CD14-positive monocyte (primary cell): Measurements from ENCODE around the gene PATJ. TPM values are rescaled to one million over a fixed set of nuclear protein-coding genes. Genes with fewer than 3 reads are reported as not detected.
A peak's percentile ranks its signal among the peaks of the same experiment; 100 is the strongest.

ENCODE experiments used
- DNase-seq, 3 donors: peaks; one replicate each; pipeline ENCODE4 v3.0.0-alpha.2; 2011 to 2022
- H2AFZ ChIP-seq: 2 replicates; pipeline ENCODE4 v1.6.0; 2012; ENCODE audit warnings: mild to moderate bottlenecking, low read depth, low read length, inconsistent platforms; ENCODE audit not compliant: insufficient read depth, poor library complexity, severe bottlenecking
- H3K27ac ChIP-seq, 2 donors: 1 replicate in 1 of 2; 2 replicates in 1 of 2; pipeline ENCODE4 v1.5.1; 2012 to 2013; ENCODE audit warnings: low read length in 2 of 2, control low read depth in 1 of 2, inconsistent platforms in 1 of 2, low read depth in 1 of 2, mild to moderate bottlenecking in 1 of 2
- H3K27me3 ChIP-seq, 2 donors: one replicate each; pipeline versions ENCODE4 v1.6.0 to v1.6.1; 2011 to 2013; ENCODE audit warnings: low read length in 2 of 2; ENCODE audit not compliant: control insufficient read depth in 2 of 2, insufficient read depth in 2 of 2
- H3K36me3 ChIP-seq, 2 donors: replicated peaks in 1 of 2; 1 replicate in 1 of 2; 2 replicates in 1 of 2; pipeline versions ENCODE4 v1.5.1 to v1.6.1; 2012 to 2013; ENCODE audit warnings: low read length in 2 of 2, control low read depth in 1 of 2, inconsistent platforms in 1 of 2, mild to moderate bottlenecking in 1 of 2; ENCODE audit not compliant: insufficient read depth in 2 of 2, control insufficient read depth in 1 of 2
- H3K4me1 ChIP-seq, 2 donors: 1 replicate in 1 of 2; 2 replicates in 1 of 2; pipeline versions ENCODE4 v1.5.1 to v1.6.1; 2012 to 2013; ENCODE audit warnings: low read length in 2 of 2, control low read depth in 1 of 2, inconsistent platforms in 1 of 2, mild to moderate bottlenecking in 1 of 2, moderate library complexity in 1 of 2; ENCODE audit not compliant: insufficient read depth in 2 of 2, control insufficient read depth in 1 of 2
- H3K4me2 ChIP-seq: replicated peaks from 2 replicates; pipeline ENCODE3; 2012; ENCODE audit warnings: low read length, moderate library complexity, mild to moderate bottlenecking; ENCODE audit not compliant: poor library complexity, severe bottlenecking; ENCODE audit errors: extremely low read depth
- H3K4me3 ChIP-seq, 3 experiments: fragments of 200-600 bp in 1 of 3; sonication (generic) in 1 of 3; replicated peaks in 1 of 3; 1 replicate in 2 of 3; 2 replicates in 1 of 3; pipeline ENCODE4 v1.5.1; 2011 to 2013; ENCODE audit warnings: low read length in 3 of 3, mild to moderate bottlenecking in 3 of 3, control low read depth in 2 of 3, low read depth in 2 of 3, inconsistent platforms in 1 of 3, moderate library complexity in 1 of 3
- H3K79me2 ChIP-seq: 2 replicates; pipeline ENCODE4 v1.6.0; 2012; ENCODE audit warnings: mild to moderate bottlenecking, control low read depth, inconsistent platforms, low read length, moderate library complexity; ENCODE audit not compliant: insufficient read depth
- H3K9ac ChIP-seq: 2 replicates; pipeline ENCODE4 v1.6.0; 2017; ENCODE audit warnings: low read length, mild to moderate bottlenecking; ENCODE audit not compliant: insufficient read depth, poor library complexity, severe bottlenecking
- H3K9me3 ChIP-seq, 2 donors: replicated peaks in 1 of 2; 1 replicate in 1 of 2; 2 replicates in 1 of 2; pipeline versions ENCODE4 v1.5.1 to v1.6.1; 2012 to 2013; ENCODE audit warnings: low read length in 2 of 2, control low read depth in 1 of 2; ENCODE audit not compliant: control insufficient read depth in 1 of 2, insufficient read depth in 1 of 2
- H4K20me1 ChIP-seq: 2 replicates; pipeline ENCODE4 v1.6.0; 2012; ENCODE audit warnings: mild to moderate bottlenecking, low read length, control low read depth, moderate library complexity; ENCODE audit not compliant: insufficient read depth
- H3K27ac Mint-ChIP-seq, 7 donors: one replicate each; pipeline ENCODE4 v1.8.0; 2020; ENCODE audit warnings: mild to moderate bottlenecking in 7 of 7, mixed read lengths in 7 of 7, moderate library complexity in 6 of 7, inconsistent platforms in 2 of 7
- H3K27me3 Mint-ChIP-seq, 3 donors: one replicate each; pipeline ENCODE4 v1.8.0; 2021 to 2022; ENCODE audit warnings: low read depth in 3 of 3, mild to moderate bottlenecking in 3 of 3, mixed read lengths in 3 of 3, moderate library complexity in 3 of 3, inconsistent platforms in 1 of 3
- H3K36me3 Mint-ChIP-seq, 2 donors: one replicate each; pipeline ENCODE4 v1.8.0; 2020; ENCODE audit warnings: mixed read lengths in 2 of 2, inconsistent platforms in 1 of 2, mild to moderate bottlenecking in 1 of 2
- H3K4me1 Mint-ChIP-seq: one replicate; pipeline ENCODE4 v1.8.0; 2020; ENCODE audit warnings: mild to moderate bottlenecking, mixed read lengths
- H3K4me3 Mint-ChIP-seq, 2 donors: one replicate each; pipeline ENCODE4 v1.8.0; 2020; ENCODE audit warnings: mild to moderate bottlenecking in 2 of 2, mixed read lengths in 2 of 2, moderate library complexity in 1 of 2
- H3K9me3 Mint-ChIP-seq, 7 donors: one replicate each; pipeline ENCODE4 v1.8.0; 2020 to 2022; ENCODE audit warnings: mixed read lengths in 7 of 7, mild to moderate bottlenecking in 6 of 7, moderate library complexity in 6 of 7, inconsistent platforms in 2 of 7
- WGBS: methylation state at CpG from one replicate; pipeline ENCODE4 v1.1.5; 2013; ENCODE audit warnings: missing lambda C conversion rate; ENCODE audit not compliant: insufficient coverage; 5-methylcytosine and 5-hydroxymethylcytosine counted together
- intact Hi-C, 2 donors: fragments of 100-400 bp; cut with micrococcal nuclease; formaldehyde crosslinking; loops; one replicate each; pipeline versions ENCODE4 v1.15.0 to v1.15.1; 2023
- polyA plus RNA-seq, 3 donors: library from polyadenylated mRNA; depleted of rRNA in 1 of 3; unstranded in 2 of 3; stranded (reverse) in 1 of 3; fragments of 300-500 nt in 2 of 3; fragments of >200 nt in 1 of 3; fragmentation: Illumina TruSeq in 2 of 3; gene quantifications; 1 replicate in 2 of 3; 2 replicates in 1 of 3; pipeline ENCODE4 v1.2.3, GENCODE V29; 2012 to 2021
- TF ChIP-seq, protein P1 (sequence below): fragments of 200-600 bp; IDR thresholded peaks from one replicate; pipeline ENCODE4 v1.8.0; 2022; ENCODE audit warnings: antibody characterized with exemption, mild to moderate bottlenecking

PATJ gene
- polyA plus RNA-seq, 3 donors = 0.01 to 0.23 TPM; not detected in 1

DNA sequence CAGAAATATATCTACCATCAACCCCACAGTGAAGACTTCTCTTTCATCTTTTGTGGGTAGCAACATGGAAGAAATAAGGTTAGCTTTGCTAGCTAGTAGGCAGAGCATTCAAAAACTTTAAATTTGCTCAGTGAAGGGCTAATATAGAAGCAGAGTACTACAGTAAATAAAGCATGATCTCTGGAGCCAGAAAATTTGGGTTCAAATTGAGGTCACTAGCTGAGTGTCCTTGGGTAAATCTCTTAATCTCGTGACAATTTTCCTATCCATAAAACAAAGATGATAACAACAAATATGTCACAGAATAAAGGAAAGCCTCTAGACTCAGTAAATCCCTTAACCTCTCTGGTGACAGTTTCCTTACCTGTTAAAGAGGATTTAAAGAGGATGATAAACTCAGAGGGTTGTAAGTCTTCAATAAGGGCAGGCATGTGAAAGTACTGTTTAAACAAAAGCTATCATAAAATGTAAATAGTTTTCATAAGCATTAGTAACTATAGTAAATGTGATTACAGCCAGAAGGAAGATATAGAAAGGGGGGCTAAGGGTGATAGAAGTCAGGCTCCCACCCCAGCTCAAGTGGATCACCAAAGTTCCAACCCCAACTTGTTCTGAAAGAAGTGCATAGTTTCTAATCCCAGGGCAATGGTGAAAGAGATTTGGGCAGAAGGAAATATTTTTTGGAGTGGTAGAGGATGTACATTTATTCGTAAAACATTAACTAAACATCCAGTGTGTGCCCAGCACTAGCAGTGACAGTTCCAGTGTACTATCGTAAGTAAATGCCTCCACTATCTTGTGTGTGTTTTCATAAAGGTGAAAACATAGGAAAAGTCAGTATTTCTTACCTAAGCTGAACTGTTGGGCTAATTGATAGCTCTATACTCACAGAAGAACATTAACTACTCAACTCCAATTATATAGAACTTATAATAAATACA, 42.1 kb upstream of the PATJ start:
- H2AFZ ChIP-seq = no peak overlapping the region
- peaks cover 65 to 84% of the 10 kb centered on the region in 2 donors for H3K36me3 Mint-ChIP-seq
- no CpG with 5 or more reads among the region's 3 CpGs for WGBS
- H3K9me3 ChIP-seq = no peaks in the 10 kb centered on the region
- no peak overlapping the region for H3K27ac ChIP-seq
- H3K27ac Mint-ChIP-seq = peak overlapping the region in 1 of 7 donors; percentile 4
- H3K4me1 ChIP-seq = no peaks in the 10 kb centered on the region
- H3K4me3 ChIP-seq = no peak overlapping the region
- H3K9ac ChIP-seq = no peak overlapping the region
- TF ChIP-seq, protein P1, sequence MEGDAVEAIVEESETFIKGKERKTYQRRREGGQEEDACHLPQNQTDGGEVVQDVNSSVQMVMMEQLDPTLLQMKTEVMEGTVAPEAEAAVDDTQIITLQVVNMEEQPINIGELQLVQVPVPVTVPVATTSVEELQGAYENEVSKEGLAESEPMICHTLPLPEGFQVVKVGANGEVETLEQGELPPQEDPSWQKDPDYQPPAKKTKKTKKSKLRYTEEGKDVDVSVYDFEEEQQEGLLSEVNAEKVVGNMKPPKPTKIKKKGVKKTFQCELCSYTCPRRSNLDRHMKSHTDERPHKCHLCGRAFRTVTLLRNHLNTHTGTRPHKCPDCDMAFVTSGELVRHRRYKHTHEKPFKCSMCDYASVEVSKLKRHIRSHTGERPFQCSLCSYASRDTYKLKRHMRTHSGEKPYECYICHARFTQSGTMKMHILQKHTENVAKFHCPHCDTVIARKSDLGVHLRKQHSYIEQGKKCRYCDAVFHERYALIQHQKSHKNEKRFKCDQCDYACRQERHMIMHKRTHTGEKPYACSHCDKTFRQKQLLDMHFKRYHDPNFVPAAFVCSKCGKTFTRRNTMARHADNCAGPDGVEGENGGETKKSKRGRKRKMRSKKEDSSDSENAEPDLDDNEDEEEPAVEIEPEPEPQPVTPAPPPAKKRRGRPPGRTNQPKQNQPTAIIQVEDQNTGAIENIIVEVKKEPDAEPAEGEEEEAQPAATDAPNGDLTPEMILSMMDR = no peak
- no peak for DNase-seq
- H3K79me2 ChIP-seq = no peaks in the 10 kb centered on the region
- intact Hi-C loops = no loop called here
- H3K4me1 Mint-ChIP-seq = no peaks in the 10 kb centered on the region
- H3K4me2 ChIP-seq = no peak overlapping the region
- H3K36me3 ChIP-seq = peaks cover 63 to 79% of the 10 kb centered on the region in 2 donors
- H3K27me3 Mint-ChIP-seq = no peaks in the 10 kb centered on the region
- H3K4me3 Mint-ChIP-seq = no peak overlapping the region
- peaks cover 7% of the 10 kb centered on the region for H4K20me1 ChIP-seq
- H3K27me3 ChIP-seq = no peaks in the 10 kb centered on the region
- H3K9me3 Mint-ChIP-seq = peaks cover 0 to 1% (median 0%) of the 10 kb centered on the region in 7 donors

DNA sequence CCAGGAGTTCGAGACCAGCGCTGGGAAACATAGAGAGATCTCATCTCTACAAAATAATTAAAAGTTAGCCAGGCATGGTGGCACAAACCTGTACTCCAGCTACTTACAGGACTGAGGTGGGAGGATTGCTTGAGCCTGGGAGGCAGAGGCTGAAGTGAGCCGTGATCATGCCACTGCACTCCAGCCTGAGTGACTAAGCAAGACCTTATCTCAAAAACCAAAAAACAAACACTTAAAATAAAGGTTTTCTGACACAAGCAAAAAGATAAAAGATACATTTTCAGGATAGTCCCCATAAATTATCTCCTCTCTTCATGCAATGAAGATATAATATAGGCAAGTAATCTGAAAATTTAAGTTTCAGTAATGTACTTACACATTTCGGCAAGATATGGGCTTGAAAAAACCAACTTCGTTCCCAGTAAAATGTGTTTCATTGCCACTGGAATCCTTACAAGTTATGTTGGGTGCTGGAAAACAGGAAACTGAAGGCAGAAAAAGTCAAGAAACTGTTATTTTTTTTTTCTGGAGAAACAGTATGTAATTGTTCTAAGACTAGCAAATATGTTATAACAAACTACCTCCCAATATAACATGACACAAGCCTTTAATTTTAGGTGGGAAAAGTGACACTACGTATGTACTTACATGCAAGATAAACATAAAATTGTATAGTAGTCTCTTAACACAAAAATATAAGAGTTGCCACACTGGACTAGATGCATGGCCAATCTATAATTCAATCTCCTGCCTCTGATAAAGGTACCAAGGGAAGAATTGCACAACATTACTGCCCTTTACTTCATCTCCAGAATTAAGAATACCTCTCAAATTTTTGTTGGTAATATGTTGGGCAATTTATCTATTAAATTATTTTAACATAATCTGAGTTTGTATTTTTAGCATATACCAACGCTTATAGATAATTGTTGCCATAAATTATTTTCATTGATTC, 33.0 kb upstream of the PATJ start:
- Mint-ChIP-seq H3K36me3 (peaks cover 54 to 77% of the 10 kb centered on the region in 2 donors), H3K27me3 (no peaks in the 10 kb centered on the region)
- H3K36me3 ChIP-seq = peaks cover 49 to 82% of the 10 kb centered on the region in 2 donors

More for the DNA sequence above, 33.0 kb upstream of the PATJ start:
- intact Hi-C loops = no loop called here
- DNase-seq = no peak
- TF ChIP-seq, protein P1 = no peak
- no peak overlapping the region for H2AFZ ChIP-seq
- peaks cover 55% of the 10 kb centered on the region for H4K20me1 ChIP-seq
- Mint-ChIP-seq H3K27ac (no peak overlapping the region), H3K9me3 (no peaks in the 10 kb centered on the region), H3K4me1 (peaks cover 3% of the 10 kb centered on the region), H3K4me3 (no peak overlapping the region)
- H3K4me3 ChIP-seq = no peak overlapping the region
- no peak overlapping the region for H3K4me2 ChIP-seq
- no peaks in the 10 kb centered on the region for H3K4me1 ChIP-seq
- H3K27me3 ChIP-seq = no peaks in the 10 kb centered on the region
- peaks cover 44% of the 10 kb centered on the region for H3K79me2 ChIP-seq
- H3K9ac ChIP-seq = no peak overlapping the region
- no peak overlapping the region for H3K27ac ChIP-seq
- no peaks in the 10 kb centered on the region for H3K9me3 ChIP-seq
- 80% methylated on average over 1 of the region's 7 CpGs for WGBS
